ENCODE results near the gene AVPR1A.
A peak's percentile ranks its signal among the peaks of the same experiment; 100 is the strongest.

The AVPR1A gene

DNA sequence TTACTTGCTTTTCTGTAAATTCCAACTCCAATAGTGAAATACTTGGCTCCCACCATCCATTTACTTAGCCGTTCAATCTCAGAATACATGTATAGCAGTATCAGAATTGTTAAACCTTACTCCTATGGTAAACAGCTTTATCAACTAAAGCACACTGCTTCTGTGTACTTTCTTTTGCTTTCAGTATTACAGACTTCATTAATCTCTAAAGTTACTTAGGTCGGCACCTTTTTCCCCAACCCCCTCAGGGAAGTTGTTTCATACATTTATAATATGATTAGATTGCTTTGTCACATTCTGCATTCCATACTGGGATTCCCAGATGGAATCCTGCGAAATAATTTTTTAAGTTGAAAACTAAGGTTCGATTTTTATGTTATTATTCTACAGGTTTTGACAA is 12.5 kb downstream of the AVPR1A start:
- H3K4me3 ChIP-seq (ENCODE audit: control insufficient read depth, low read depth, low read length), result no peak overlapping the region
- TF ChIP-seq, protein P1, sequence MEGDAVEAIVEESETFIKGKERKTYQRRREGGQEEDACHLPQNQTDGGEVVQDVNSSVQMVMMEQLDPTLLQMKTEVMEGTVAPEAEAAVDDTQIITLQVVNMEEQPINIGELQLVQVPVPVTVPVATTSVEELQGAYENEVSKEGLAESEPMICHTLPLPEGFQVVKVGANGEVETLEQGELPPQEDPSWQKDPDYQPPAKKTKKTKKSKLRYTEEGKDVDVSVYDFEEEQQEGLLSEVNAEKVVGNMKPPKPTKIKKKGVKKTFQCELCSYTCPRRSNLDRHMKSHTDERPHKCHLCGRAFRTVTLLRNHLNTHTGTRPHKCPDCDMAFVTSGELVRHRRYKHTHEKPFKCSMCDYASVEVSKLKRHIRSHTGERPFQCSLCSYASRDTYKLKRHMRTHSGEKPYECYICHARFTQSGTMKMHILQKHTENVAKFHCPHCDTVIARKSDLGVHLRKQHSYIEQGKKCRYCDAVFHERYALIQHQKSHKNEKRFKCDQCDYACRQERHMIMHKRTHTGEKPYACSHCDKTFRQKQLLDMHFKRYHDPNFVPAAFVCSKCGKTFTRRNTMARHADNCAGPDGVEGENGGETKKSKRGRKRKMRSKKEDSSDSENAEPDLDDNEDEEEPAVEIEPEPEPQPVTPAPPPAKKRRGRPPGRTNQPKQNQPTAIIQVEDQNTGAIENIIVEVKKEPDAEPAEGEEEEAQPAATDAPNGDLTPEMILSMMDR (conservative IDR thresholded peaks at IDR 0.05; ENCODE audit: control insufficient read depth, insufficient read depth, low read depth, low read length), result no peak
- DNase-seq (ENCODE audit: low read depth), result no peak

DNA sequence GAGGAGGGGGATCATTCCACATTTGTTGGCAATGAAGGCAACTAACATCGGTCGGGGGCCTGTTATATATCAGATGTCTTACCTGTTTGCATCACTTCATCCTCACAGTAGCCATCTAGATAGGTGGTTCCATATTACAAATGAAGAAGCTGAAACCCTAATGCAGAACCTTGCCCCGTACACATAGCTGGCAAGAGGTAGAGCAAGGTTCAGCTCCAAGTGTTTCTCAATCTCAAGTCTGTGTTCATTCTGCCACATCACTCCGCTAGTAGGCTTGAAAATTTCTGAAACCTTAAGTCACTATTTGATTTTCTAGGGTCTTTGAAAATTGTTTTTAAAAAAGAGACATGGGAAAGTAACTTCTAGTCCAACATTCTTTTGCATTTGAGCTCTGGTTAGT is 17.0 kb downstream of the AVPR1A start:
- no peak for DNase-seq (ENCODE audit: low read depth)
- TF ChIP-seq, protein P1 (conservative IDR thresholded peaks at IDR 0.05; ENCODE audit: control insufficient read depth, insufficient read depth, low read depth, low read length), result no peak
- H3K4me3 ChIP-seq (ENCODE audit: control insufficient read depth, low read depth, low read length), result no peak overlapping the region

DNA sequence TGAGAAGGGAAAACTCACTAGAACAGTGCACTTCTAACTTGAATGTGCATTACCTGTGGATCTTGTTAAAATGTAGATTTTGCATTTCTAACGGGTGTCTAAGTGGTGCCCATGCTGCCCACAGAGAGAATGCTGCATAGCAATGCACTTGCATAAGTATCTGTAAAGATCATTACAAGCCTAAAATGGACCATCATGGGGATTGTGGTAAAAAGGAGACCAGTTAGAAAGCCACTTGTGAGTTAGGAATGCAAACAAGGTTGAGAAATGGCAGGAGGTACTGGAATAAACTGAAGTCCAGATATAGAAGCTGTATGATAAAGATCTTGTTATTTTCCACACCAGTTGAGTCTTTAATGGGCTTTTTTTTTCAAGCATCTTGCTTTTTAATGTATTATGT is 18.8 kb downstream of the AVPR1A start:
- H3K4me3 ChIP-seq (ENCODE audit: control insufficient read depth, low read depth, low read length), result no peak overlapping the region
- TF ChIP-seq, protein P1 (conservative IDR thresholded peaks at IDR 0.05; ENCODE audit: control insufficient read depth, insufficient read depth, low read depth, low read length), result no peak
- no peak for DNase-seq (ENCODE audit: low read depth)

DNA sequence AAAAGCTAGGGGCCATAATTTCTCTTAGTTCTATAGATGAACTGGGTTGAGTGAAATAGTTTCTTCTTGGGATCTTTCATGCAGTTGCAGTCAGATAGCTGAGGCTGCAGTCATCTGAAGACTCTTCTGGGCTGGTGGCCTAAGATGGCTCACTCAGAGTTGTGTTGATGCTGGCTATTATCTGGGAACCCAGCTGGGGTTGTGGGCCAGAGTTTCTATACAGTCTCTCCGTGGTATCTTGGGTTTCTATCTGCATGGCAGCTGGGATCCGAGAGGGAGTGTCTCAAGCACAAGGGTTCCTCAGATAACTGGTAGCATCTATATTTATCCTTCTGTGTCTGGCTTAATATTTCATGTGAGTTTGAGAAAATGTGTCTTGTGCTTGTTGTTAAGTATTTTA is 21.1 kb downstream of the AVPR1A start:
- H3K4me3 ChIP-seq (ENCODE audit: control insufficient read depth, low read depth, low read length), result no peak overlapping the region
- DNase-seq (ENCODE audit: low read depth), result no peak
- TF ChIP-seq, protein P1 (conservative IDR thresholded peaks at IDR 0.05; ENCODE audit: control insufficient read depth, insufficient read depth, low read depth, low read length), result no peak

DNA sequence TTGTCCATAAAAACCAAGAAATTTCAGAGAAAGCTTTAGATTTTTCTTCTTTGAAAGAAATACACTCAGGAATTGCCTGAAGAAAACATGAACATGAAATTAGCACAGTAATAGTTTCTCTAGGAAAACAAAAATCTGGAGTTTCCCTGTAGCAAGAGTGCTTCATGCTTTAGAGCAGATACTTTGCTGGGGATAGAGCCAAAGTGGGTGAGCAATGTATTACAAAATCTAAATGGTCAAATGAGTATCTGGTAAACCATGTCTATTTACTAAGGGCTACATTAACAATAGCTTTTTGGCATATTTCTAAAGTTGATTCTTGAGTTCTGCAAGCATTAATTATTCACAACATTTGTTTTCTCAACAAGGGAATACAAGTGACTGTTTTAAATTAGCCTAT is 26.2 kb downstream of the AVPR1A start:
- TF ChIP-seq, protein P1 (conservative IDR thresholded peaks at IDR 0.05; ENCODE audit: control insufficient read depth, insufficient read depth, low read depth, low read length), result no peak
- no peak overlapping the region for H3K4me3 ChIP-seq (ENCODE audit: control insufficient read depth, low read depth, low read length)
- peak; percentile 18 for DNase-seq (ENCODE audit: low read depth)

DNA sequence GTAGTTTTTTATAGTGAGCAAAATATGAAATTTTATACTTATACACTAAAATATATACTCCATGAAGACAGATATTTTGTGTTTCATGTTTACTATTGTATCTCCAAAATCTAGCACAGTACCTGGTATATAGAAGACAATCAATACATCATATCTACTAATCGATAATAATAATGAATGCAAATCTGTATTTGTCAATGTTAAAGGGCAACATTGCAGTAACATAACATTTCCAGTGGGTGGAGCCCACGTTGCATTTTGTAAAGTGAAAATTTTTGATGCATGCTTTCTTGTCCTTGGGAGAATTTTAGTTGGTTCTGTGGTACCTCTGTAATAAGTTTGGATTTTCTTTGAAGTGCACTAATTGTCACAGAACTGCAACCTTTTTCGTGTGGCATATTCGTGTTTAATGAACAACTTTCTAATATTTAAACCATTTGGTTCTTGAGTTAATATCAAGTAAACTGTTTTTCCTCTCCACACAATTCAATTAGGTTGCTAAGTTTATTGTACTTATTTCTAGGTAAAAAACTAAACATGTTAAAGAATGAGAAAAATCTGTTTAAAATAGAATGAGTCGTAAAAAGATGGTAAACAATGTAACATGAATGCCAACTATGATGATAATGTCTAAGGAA is 47.4 kb downstream of the AVPR1A start:
- TF ChIP-seq, protein P1 (conservative IDR thresholded peaks at IDR 0.05; ENCODE audit: control insufficient read depth, insufficient read depth, low read depth, low read length), result peak; percentile 79
- DNase-seq (ENCODE audit: low read depth), result peak; percentile 40
- H3K4me3 ChIP-seq (ENCODE audit: control insufficient read depth, low read depth, low read length), result no peak overlapping the region

DNA sequence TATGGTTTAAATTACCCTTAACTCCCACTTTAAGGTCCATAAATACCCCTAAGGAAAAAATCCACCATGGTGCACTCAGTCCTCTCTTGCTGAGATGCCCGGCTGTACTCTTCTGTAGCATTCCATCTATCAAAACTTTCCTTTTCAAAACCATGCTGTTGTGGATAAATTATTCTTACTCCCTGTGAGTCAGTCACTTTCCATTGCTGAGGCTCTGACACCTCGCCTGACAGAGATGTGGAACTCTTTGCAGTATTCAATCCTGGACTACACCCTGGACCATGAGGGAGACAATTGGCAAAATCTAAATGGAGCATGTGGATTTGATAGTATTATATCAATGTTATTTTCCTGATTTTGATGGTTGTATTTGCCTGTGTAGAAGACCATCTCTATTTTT is 49.1 kb downstream of the AVPR1A start:
- DNase-seq (ENCODE audit: low read depth), result no peak
- no peak overlapping the region for H3K4me3 ChIP-seq (ENCODE audit: control insufficient read depth, low read depth, low read length)
- TF ChIP-seq, protein P1 (conservative IDR thresholded peaks at IDR 0.05; ENCODE audit: control insufficient read depth, insufficient read depth, low read depth, low read length), result no peak
